NCI-H526 (cell line): Measurements from ENCODE around the gene COQ8A.
"Not testable (repeated sequence)": the region's sequence is repeated elsewhere in the genome, so short reads cannot be mapped to it uniquely, and the experiment has no call there.

Source experiments
- DNase-seq, 2 experiments: peaks; one replicate each; lab custom pipeline; 2025; lab: John Stamatoyannopoulos, UW

Gene COQ8A

GRCh38 chr1:226929260-226930111 is 10.6 kb upstream of the COQ8A start:
- not testable (repeated sequence) for DNase-seq

GRCh38 chr1:226934483-226935237 is 5.4 kb upstream of the COQ8A start:
- no peak for DNase-seq

GRCh38 chr1:226937940-226938725 is 2.0 kb upstream of the COQ8A start:
- no peak for DNase-seq

GRCh38 chr1:226938903-226939437 is 1.1 kb upstream of the COQ8A start:
- no peak for DNase-seq

- peak in 1 of 2 experiments; percentile 81 for DNase-seq
These were observed 561 bp upstream of the COQ8A start for GRCh38 chr1:226939438-226940028.

- no peak for DNase-seq
These were observed 643 bp downstream of the COQ8A start for GRCh38 chr1:226940806-226941067.

GRCh38 chr1:226942392-226942791 is 2.3 kb downstream of the COQ8A start:
- no peak for DNase-seq

- no peak for DNase-seq
These were observed 3.1 kb downstream of the COQ8A start for GRCh38 chr1:226943156-226943555.

- no peak for DNase-seq
These were observed 3.8 kb downstream of the COQ8A start for GRCh38 chr1:226943927-226944326.

- DNase-seq, result no peak
These were observed 5.2 kb downstream of the COQ8A start for GRCh38 chr1:226945106-226945857.

- no peak for DNase-seq
These were observed 5.8 kb downstream of the COQ8A start for GRCh38 chr1:226945858-226946245.

GRCh38 chr1:226946285-226946684 is 6.2 kb downstream of the COQ8A start:
- DNase-seq, result no peak

- DNase-seq, result no peak
These were observed 6.7 kb downstream of the COQ8A start for GRCh38 chr1:226946841-226947240.

GRCh38 chr1:226948051-226948450 is 8.0 kb downstream of the COQ8A start:
- no peak for DNase-seq

GRCh38 chr1:226948480-226948879 is 8.4 kb downstream of the COQ8A start:
- DNase-seq, result no peak

GRCh38 chr1:226948996-226949395 is 8.9 kb downstream of the COQ8A start:
- no peak for DNase-seq

GRCh38 chr1:226949401-226949800 is 9.3 kb downstream of the COQ8A start:
- DNase-seq, result no peak

- DNase-seq, result no peak
These were observed 10.2 kb downstream of the COQ8A start for GRCh38 chr1:226950316-226950715.

GRCh38 chr1:226950871-226951270 is 10.8 kb downstream of the COQ8A start:
- DNase-seq, result no peak

GRCh38 chr1:226951286-226952117 is 11.4 kb downstream of the COQ8A start:
- no peak for DNase-seq

GRCh38 chr1:226952118-226952441 is 12.0 kb downstream of the COQ8A start:
- no peak for DNase-seq
